ENCODE data around the gene NLK. TPM values are rescaled to one million over a fixed set of nuclear protein-coding genes. Genes with fewer than 3 reads are reported as not detected.

NLK gene
- total and polyA plus RNA-seq, 7 donors, result 9.3 to 17.1 (median 15.0) TPM

GRCh38 chr17:28041844-28042656, 427 bp upstream of the NLK start:
- no peaks in the 10 kb centered on the region for H3K36me3 ChIP-seq
- H3K4me1 ChIP-seq, result peaks cover 0 to 45% (median 27%) of the 10 kb centered on the region in 4 donors
- H3K9me3 ChIP-seq, result no peaks in the 10 kb centered on the region
- H3K27ac ChIP-seq, result peak overlapping the region; percentile 92 to 97 (median 94)
- no peak for DNase-seq
- no peaks in the 10 kb centered on the region for H3K27me3 ChIP-seq
- peak overlapping the region; percentile 89 to 98 (median 97) for H3K4me3 ChIP-seq
- no peak for TF ChIP-seq POLR2A (IDR thresholded peaks at IDR 0.05)
- TF ChIP-seq POLR2AphosphoS5 (IDR thresholded peaks at IDR 0.05), result no peak
- TF ChIP-seq CTCF (IDR thresholded peaks at IDR 0.05), result no peak
- TF ChIP-seq EP300 (IDR thresholded peaks at IDR 0.05), result no peak
- intact Hi-C loops (cut with DNase I), result loop anchor here (2.0 to 5.0 kb wide), 2 partner anchors 149 to 275 kb away; partner anchors contain the start of genes LYRM9 and TMEM97
- 3 to 4% methylated on average over 34 of the region's 34 CpGs for WGBS, 2 donors

- intact Hi-C loops (cut with DNase I), result loop anchor here (5.0 kb wide), 1 partner anchor 274 kb away; the partner anchor contains the start of gene TMEM97
- DNase-seq, result no peak
- WGBS, 2 donors, result 97 to 98% methylated on average over 16 of the region's 16 CpGs
- TF ChIP-seq EP300 (IDR thresholded peaks at IDR 0.05), result no peak
- no peak for TF ChIP-seq POLR2AphosphoS5 (IDR thresholded peaks at IDR 0.05)
- no peak for TF ChIP-seq CTCF (IDR thresholded peaks at IDR 0.05)
- no peak for TF ChIP-seq POLR2A (IDR thresholded peaks at IDR 0.05)
- H3K4me3 ChIP-seq, result peak overlapping the region in 3 of 4 donors; percentile 97 to 98 (median 97)
- H3K4me1 ChIP-seq, result peaks cover 0 to 48% (median 30%) of the 10 kb centered on the region in 4 donors
- no peak overlapping the region for H3K27ac ChIP-seq
- no peaks in the 10 kb centered on the region for H3K27me3 ChIP-seq
- no peaks in the 10 kb centered on the region for H3K36me3 ChIP-seq
- H3K9me3 ChIP-seq, result no peaks in the 10 kb centered on the region
These were observed 329 bp downstream of the NLK start for GRCh38 chr17:28042721-28043291.

GRCh38 chr17:28043296-28043695, 819 bp downstream of the NLK start:
- no peak for DNase-seq
- intact Hi-C loops (cut with DNase I), result loop anchor here (5.0 kb wide), 1 partner anchor 274 kb away; the partner anchor contains the start of gene TMEM97
- no peaks in the 10 kb centered on the region for H3K27me3 ChIP-seq
- no peak for TF ChIP-seq EP300 (IDR thresholded peaks at IDR 0.05)
- no peak for TF ChIP-seq CTCF (IDR thresholded peaks at IDR 0.05)
- TF ChIP-seq POLR2A (IDR thresholded peaks at IDR 0.05), result no peak
- TF ChIP-seq POLR2AphosphoS5 (IDR thresholded peaks at IDR 0.05), result no peak
- H3K4me3 ChIP-seq, result no peak overlapping the region
- no peak overlapping the region for H3K27ac ChIP-seq
- WGBS, 2 donors, result 95 to 97% methylated on average over 3 of the region's 3 CpGs
- H3K4me1 ChIP-seq, result peaks cover 0 to 53% (median 31%) of the 10 kb centered on the region in 4 donors
- H3K9me3 ChIP-seq, result no peaks in the 10 kb centered on the region
- H3K36me3 ChIP-seq, result no peaks in the 10 kb centered on the region

- H3K36me3 ChIP-seq, result no peaks in the 10 kb centered on the region
- no peak overlapping the region for H3K4me3 ChIP-seq
- no peaks in the 10 kb centered on the region for H3K27me3 ChIP-seq
- H3K9me3 ChIP-seq, result no peaks in the 10 kb centered on the region
- no peak for TF ChIP-seq POLR2A (IDR thresholded peaks at IDR 0.05)
- no peak for TF ChIP-seq CTCF (IDR thresholded peaks at IDR 0.05)
- no peak for TF ChIP-seq POLR2AphosphoS5 (IDR thresholded peaks at IDR 0.05)
- no peak for TF ChIP-seq EP300 (IDR thresholded peaks at IDR 0.05)
- H3K4me1 ChIP-seq, result peaks cover 0 to 53% (median 31%) of the 10 kb centered on the region in 4 donors
- no peak overlapping the region for H3K27ac ChIP-seq
- intact Hi-C loops (cut with DNase I), result loop anchor here (5.0 kb wide), 1 partner anchor 274 kb away; the partner anchor contains the start of gene TMEM97
- no peak for DNase-seq
These were observed 1.3 kb downstream of the NLK start for GRCh38 chr17:28043741-28044140.

Measured in sigmoid colon (tissue), 7 donors.